ENCODE data around the gene RAG2. TPM values are rescaled to one million over a fixed set of nuclear protein-coding genes. Genes with fewer than 3 reads are reported as not detected.

The RAG2 gene
- total and polyA plus RNA-seq, 2 of the 4 experiments (the other 2 are of a cell fraction) = not detected

- no CpG with 5 or more reads among the region's 6 CpGs for WGBS, 2 experiments (ENCODE audit: extremely low coverage in 2 of 2, insufficient read length in 1 of 2)
- Histone ChIP-seq H2BK120ac (ENCODE audit: low read depth, low read length) (no peak overlapping the region), H3K79me1 (ENCODE audit: low read depth in 1 of 2, low read length in 2 of 2) (no peaks in the 10 kb centered on the region), H2AFZ (replicated peaks; ENCODE audit: low read length, poor library complexity) (no peak overlapping the region), H3K4me2 (ENCODE audit: low read depth, low read length) (no peak overlapping the region), H3K9me1 (ENCODE audit: insufficient read depth, low read length) (no peaks in the 10 kb centered on the region), H3K27me3 (ENCODE audit: control insufficient read depth, insufficient read depth, low read length) (no peaks in the 10 kb centered on the region), H3K4me3 (ENCODE audit: insufficient read depth, low read depth, low read length) (no peak overlapping the region), H3K27ac (ENCODE audit: insufficient read depth, low read length) (no peak overlapping the region), H3K14ac (replicated peaks; ENCODE audit: low read depth, low read length) (no peak overlapping the region), H4K8ac (ENCODE audit: low read depth in 2 of 2, low read length in 2 of 2) (no peak overlapping the region), H2BK5ac (ENCODE audit: low read depth, low read length, poor library complexity, severe bottlenecking) (no peak overlapping the region), H3K4me1 (ENCODE audit: control insufficient read depth, insufficient read depth, low read length) (no peaks in the 10 kb centered on the region), H2BK20ac (ENCODE audit: low read depth, low read length) (no peak overlapping the region), H2AK5ac (ENCODE audit: low read depth, low read length) (no peak overlapping the region), H3K9ac (ENCODE audit: low read depth, low read length) (no peak overlapping the region), H3K18ac (ENCODE audit: low read depth, low read length) (no peak overlapping the region), H4K5ac (ENCODE audit: low read depth, low read length) (no peak overlapping the region), H3K23ac (ENCODE audit: low read depth, low read length) (no peak overlapping the region), H3K56ac (ENCODE audit: extremely low read depth, insufficient read depth, low read length) (no peak overlapping the region), H4K20me1 (ENCODE audit: insufficient read depth, low read length) (no peaks in the 10 kb centered on the region), H3K36me3 (ENCODE audit: control insufficient read depth, insufficient read depth, low read length) (no peaks in the 10 kb centered on the region), H3K9me3 (ENCODE audit: control insufficient read depth, insufficient read depth, low read length) (no peaks in the 10 kb centered on the region), H2AK9ac (replicated peaks; ENCODE audit: low read depth, low read length, poor library complexity) (no peak overlapping the region), H4K91ac (ENCODE audit: insufficient read depth, low read depth, low read length) (no peak overlapping the region), H2BK15ac (ENCODE audit: low read depth, low read length) (no peak overlapping the region), H3K4ac (ENCODE audit: low read depth, low read length) (no peak overlapping the region)
- dilution Hi-C loops (cut with HindIII; ENCODE audit: low sequenced_read_pairs, unreplicated experiment) (no loop called here), in situ Hi-C loops (cut with MboI; ENCODE audit: low sequenced_read_pairs) (no loop called here), intact Hi-C loops (cut with micrococcal nuclease) (no loop called here)
- ChIA-PET POLR2A (ENCODE audit: unreplicated experiment) (no interaction called here), CTCF (no interaction called here)
- TF ChIP-seq MAFK (IDR thresholded peaks at IDR 0.05; ENCODE audit: low read depth, low read length) (no peak), ELK1 (IDR thresholded peaks at IDR 0.05; ENCODE audit: borderline replicate concordance, low read depth, low read length) (no peak), USF2 (IDR thresholded peaks at IDR 0.05; ENCODE audit: low read depth, low read length) (no peak), FOS (IDR thresholded peaks at IDR 0.05; ENCODE audit: low read depth, low read length) (no peak), CTCF (conservative IDR thresholded peaks at IDR 0.05; ENCODE audit: low read depth, low read length) (no peak), SMC3 (IDR thresholded peaks at IDR 0.05; ENCODE audit: low read depth, low read length) (no peak), RFX5 (IDR thresholded peaks at IDR 0.05; ENCODE audit: low read depth, low read length) (no peak), MXI1 (IDR thresholded peaks at IDR 0.05; ENCODE audit: borderline replicate concordance, low read depth, low read length) (no peak), RAD21 (IDR thresholded peaks at IDR 0.05; ENCODE audit: low read length) (no peak), CEBPB (IDR thresholded peaks at IDR 0.05; ENCODE audit: low read depth, low read length) (no peak), CHD1 (IDR thresholded peaks at IDR 0.05; ENCODE audit: low read depth, low read length) (no peak)
- DNase-seq = no peak
- no peak for ATAC-seq (ENCODE audit: low read depth)
- no TSS peak for BruUV-seq (replicated peaks)
Measured at GRCh38 chr11:36605221-36606216, 7.5 kb upstream of the RAG2 start.
